Fibroblast of mammary gland (primary cell): ENCODE measurements around the gene CD38.

Experiments
- DNase-seq: peaks from one replicate; pipeline ENCODE4 v3.0.0-alpha.2; 2010; ENCODE audit warnings: low read depth
- H3K4me3 ChIP-seq: 2 replicates; pipeline ENCODE4 v1.5.1; 2011; ENCODE audit warnings: low read depth, mild to moderate bottlenecking, low read length, moderate library complexity; ENCODE audit not compliant: control insufficient read depth
- CTCF ChIP-seq: conservative IDR thresholded peaks from 2 replicates; pipeline ENCODE4 v1.5.1; 2011; ENCODE audit warnings: low read depth, low read length, inconsistent platforms; ENCODE audit not compliant: control insufficient read depth, insufficient read depth

The CD38 gene

GRCh38 chr4:15893962-15894361, 115.8 kb downstream of the CD38 start:
- no peak for TF ChIP-seq CTCF
- no peak overlapping the region for H3K4me3 ChIP-seq
- peak; percentile 96 for DNase-seq

GRCh38 chr4:15894393-15894792, 116.3 kb downstream of the CD38 start:
- no peak overlapping the region for H3K4me3 ChIP-seq
- DNase-seq, result no peak
- TF ChIP-seq CTCF, result no peak

GRCh38 chr4:15894921-15895916, 117.1 kb downstream of the CD38 start:
- peak; percentile 71 for DNase-seq
- H3K4me3 ChIP-seq, result no peak overlapping the region
- TF ChIP-seq CTCF, result no peak

GRCh38 chr4:15897577-15897976, 119.4 kb downstream of the CD38 start:
- DNase-seq, result no peak
- no peak overlapping the region for H3K4me3 ChIP-seq
- no peak for TF ChIP-seq CTCF

- H3K4me3 ChIP-seq, result no peak overlapping the region
- DNase-seq, result peak; percentile 66
- no peak for TF ChIP-seq CTCF
Observed at GRCh38 chr4:15898902-15899301, 120.8 kb downstream of the CD38 start.

- no peak for DNase-seq
- no peak overlapping the region for H3K4me3 ChIP-seq
- no peak for TF ChIP-seq CTCF
Observed at GRCh38 chr4:15899511-15899910, 121.4 kb downstream of the CD38 start.

GRCh38 chr4:15901007-15901406, 122.9 kb downstream of the CD38 start:
- no peak overlapping the region for H3K4me3 ChIP-seq
- no peak for TF ChIP-seq CTCF
- no peak for DNase-seq
